AG09309 (cell line): ENCODE data around the gene C9orf50.

Experiments used
- DNase-seq: peaks from one replicate; pipeline ENCODE4 v3.0.0-alpha.2; 2010; ENCODE audit warnings: low read depth
- H3K4me3 ChIP-seq: 2 replicates; pipeline ENCODE4 v1.5.1; 2011; ENCODE audit warnings: mild to moderate bottlenecking, low read depth, low read length, moderate library complexity; ENCODE audit not compliant: control insufficient read depth
- CTCF ChIP-seq: IDR thresholded peaks from 2 replicates; pipeline ENCODE4 v1.5.1; 2011; ENCODE audit warnings: mild to moderate bottlenecking, low read depth, low read length, inconsistent platforms; ENCODE audit not compliant: insufficient read depth, control insufficient read depth; ENCODE audit errors: missing control alignments

C9orf50 gene

GRCh38 chr9:129643706-129644105 is 22.8 kb upstream of the C9orf50 start:
- DNase-seq, result no peak
- no peak for TF ChIP-seq CTCF
- H3K4me3 ChIP-seq, result no peak overlapping the region

GRCh38 chr9:129641750-129642585 is 21.1 kb upstream of the C9orf50 start, which contains the start of gene ASB6:
Gene ASB6 (minus strand): TSS chr9:129642151. CDS start chr9:129641999, 152 bp downstream.
- peak; percentile 80 for DNase-seq
- TF ChIP-seq CTCF, result peak; percentile 66
- H3K4me3 ChIP-seq, result peak within 1 kb of the TSS; percentile 90

- no peak for TF ChIP-seq CTCF
- DNase-seq, result no peak
- peak overlapping the region; percentile 90 for H3K4me3 ChIP-seq
These were observed 20.2 kb upstream of the C9orf50 start for GRCh38 chr9:129640871-129641749.

GRCh38 chr9:129640086-129640870 is 19.4 kb upstream of the C9orf50 start:
- no peak for TF ChIP-seq CTCF
- H3K4me3 ChIP-seq, result peak overlapping the region; percentile 90
- no peak for DNase-seq

- TF ChIP-seq CTCF, result no peak
- peak overlapping the region; percentile 90; the same call in 1 of the 2 replicates for H3K4me3 ChIP-seq
These were observed 18.8 kb upstream of the C9orf50 start for GRCh38 chr9:129639756-129640085.

GRCh38 chr9:129639034-129639630 is 18.2 kb upstream of the C9orf50 start:
- no peak for DNase-seq
- no peak overlapping the region for H3K4me3 ChIP-seq
- TF ChIP-seq CTCF, result no peak

More at GRCh38 chr9:129639756-129640085, 18.8 kb upstream of the C9orf50 start:
- DNase-seq, result no peak
